Calu3 (cell line): ENCODE measurements around the gene PIAS1. TPM values are rescaled to one million over a fixed set of nuclear protein-coding genes. Genes with fewer than 3 reads are reported as not detected.

ENCODE experiments used
- BruUV-seq: library from RNA; stranded (reverse); fragments of 400-500 nt; replicated peaks from 2 replicates; lab custom pipeline; 2021; lab: Mats Ljungman, UMichigan
- CTCF ChIA-PET: fragments of 300-600 bp; sonication (Branson Sonifier 250); formaldehyde crosslinking; loops from one replicate; lab custom pipeline; 2022; ENCODE audit warnings: antibody characterized with exemption; lab: Charles Lee
- DNase-seq: peaks from one replicate; pipeline ENCODE4 v3.0.0; 2022
- H3K27ac Mint-ChIP-seq: one replicate; pipeline ENCODE4 v1.8.0; 2022; ENCODE audit warnings: mixed read lengths; ENCODE audit not compliant: unreplicated experiment
- H3K27me3 Mint-ChIP-seq: one replicate; pipeline ENCODE4 v1.8.0; 2022; ENCODE audit warnings: mixed read lengths; ENCODE audit not compliant: unreplicated experiment
- H3K36me3 Mint-ChIP-seq: one replicate; pipeline ENCODE4 v1.8.0; 2022; ENCODE audit warnings: mild to moderate bottlenecking, moderate library complexity, mixed read lengths; ENCODE audit not compliant: insufficient read depth, unreplicated experiment
- H3K4me1 Mint-ChIP-seq: one replicate; pipeline ENCODE4 v1.8.0; 2022; ENCODE audit warnings: mild to moderate bottlenecking, low read depth, mixed read lengths; ENCODE audit not compliant: unreplicated experiment
- H3K4me3 Mint-ChIP-seq: one replicate; pipeline ENCODE4 v1.8.0; 2022; ENCODE audit warnings: mild to moderate bottlenecking, low read depth, moderate library complexity, mixed read lengths; ENCODE audit not compliant: unreplicated experiment
- H3K9me3 Mint-ChIP-seq: one replicate; pipeline ENCODE4 v1.8.0; 2022; ENCODE audit warnings: low read depth, mixed read lengths; ENCODE audit not compliant: unreplicated experiment
- CTCF ChIP-seq: fragments of 200-600 bp; IDR thresholded peaks from one replicate; pipeline ENCODE4 v1.8.0; 2022; ENCODE audit warnings: antibody characterized with exemption; ENCODE audit not compliant: unreplicated experiment
- intact Hi-C: fragments of 100-400 bp; cut with micrococcal nuclease; formaldehyde crosslinking; loops from one replicate; pipeline ENCODE4 v1.10.0; 2022; ENCODE audit not compliant: unreplicated experiment
- total RNA-seq: library from RNA; stranded (reverse); gene quantifications from 2 replicates; pipeline ENCODE4 v1.2.3, GENCODE V29; 2022

The PIAS1 gene
- total RNA-seq, 1 experiment from 2014 or later, result 51.7 TPM

DNA sequence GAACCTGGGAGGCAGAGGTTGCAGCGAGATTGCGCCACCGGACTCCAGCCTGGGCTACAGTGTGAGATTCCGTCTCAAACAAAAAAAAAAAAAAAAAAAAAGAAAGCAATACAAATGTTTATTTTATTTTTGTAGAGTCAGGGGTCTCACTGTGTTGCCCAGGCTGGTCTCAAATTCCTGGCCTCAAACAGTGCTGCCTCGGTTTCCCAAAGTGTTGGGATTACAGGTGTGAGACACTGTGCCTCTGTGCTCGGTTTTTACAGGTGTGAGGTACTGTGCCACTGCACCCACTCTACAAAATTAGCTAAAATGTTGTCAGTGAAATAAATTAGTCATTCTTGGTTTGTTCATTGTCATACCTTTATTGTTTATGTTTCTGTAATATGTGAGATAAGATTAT lies 5.5 kb downstream of the PIAS1 start:
- no peak overlapping the region for H3K4me3 Mint-ChIP-seq
- CTCF ChIA-PET, result interaction anchor here (0.7 kb wide), 1 partner anchor 594 kb away, joined by 5 read pairs; no protein-coding TSS in a partner anchor
- no peaks in the 10 kb centered on the region for H3K27me3 Mint-ChIP-seq
- H3K36me3 Mint-ChIP-seq, result peaks cover 26% of the 10 kb centered on the region
- TF ChIP-seq CTCF, result no peak
- no peak for DNase-seq
- no TSS peak for BruUV-seq
- H3K4me1 Mint-ChIP-seq, result peaks cover 33% of the 10 kb centered on the region
- no peak overlapping the region for H3K27ac Mint-ChIP-seq
- no peaks in the 10 kb centered on the region for H3K9me3 Mint-ChIP-seq
- intact Hi-C loops, result loop anchor here (5.0 kb wide), 2 partner anchors 48 to 68 kb away; no protein-coding TSS in a partner anchor

DNA sequence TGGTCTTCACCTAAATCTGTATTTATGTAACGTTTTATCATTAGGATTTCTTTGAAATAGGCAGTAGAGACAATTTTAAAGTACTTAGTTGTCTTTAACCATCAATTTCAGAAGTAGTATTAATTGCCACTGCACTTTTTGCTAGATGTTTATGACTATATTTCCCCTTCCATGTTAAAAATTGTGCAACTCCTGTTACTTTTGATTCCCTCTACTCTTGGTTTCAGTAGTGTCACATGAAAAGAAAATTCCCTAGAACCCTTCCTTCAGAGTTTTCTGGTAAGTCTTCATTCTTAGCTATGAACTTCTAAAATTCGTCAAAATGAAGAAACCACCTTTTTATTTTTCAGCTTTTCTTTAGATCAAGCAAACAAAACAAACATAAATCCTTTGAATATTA lies 7.1 kb downstream of the PIAS1 start:
- Mint-ChIP-seq H3K4me1 (peaks cover 28% of the 10 kb centered on the region), H3K36me3 (peaks cover 13% of the 10 kb centered on the region), H3K27ac (no peak overlapping the region), H3K9me3 (no peaks in the 10 kb centered on the region), H3K4me3 (no peak overlapping the region), H3K27me3 (no peaks in the 10 kb centered on the region)
- CTCF ChIA-PET, result no interaction called here
- intact Hi-C loops, result loop anchor here (5.0 kb wide), 1 partner anchor 46 kb away; no protein-coding TSS in a partner anchor
- no TSS peak for BruUV-seq
- no peak for DNase-seq
- no peak for TF ChIP-seq CTCF

DNA sequence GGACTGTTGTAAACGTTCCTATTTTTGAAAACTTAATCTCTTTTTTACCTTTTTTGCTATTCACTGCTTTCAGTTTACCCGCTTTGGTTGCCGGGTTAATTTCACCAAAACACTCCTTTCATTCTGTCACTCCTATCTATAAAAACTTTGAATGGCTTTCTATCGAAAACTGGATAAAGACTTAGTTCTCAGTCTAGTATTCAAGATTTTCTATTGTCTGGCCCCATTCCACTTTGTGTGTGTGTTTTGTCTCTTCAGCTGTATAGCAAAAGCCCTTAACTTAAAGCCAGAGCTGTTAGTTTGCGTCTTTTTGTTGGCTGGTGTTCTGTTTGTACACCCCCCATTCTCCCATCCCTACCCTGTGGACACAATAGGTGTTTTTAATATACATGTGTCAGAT lies 7.5 kb downstream of the PIAS1 start:
- Mint-ChIP-seq H3K4me3 (no peak overlapping the region), H3K9me3 (no peaks in the 10 kb centered on the region), H3K36me3 (peaks cover 13% of the 10 kb centered on the region), H3K27ac (no peak overlapping the region), H3K4me1 (peaks cover 23% of the 10 kb centered on the region), H3K27me3 (no peaks in the 10 kb centered on the region)
- CTCF ChIA-PET, result no interaction called here
- DNase-seq, result no peak
- intact Hi-C loops, result loop anchor here (5.0 kb wide), 1 partner anchor 46 kb away; no protein-coding TSS in a partner anchor
- no peak for TF ChIP-seq CTCF
- no TSS peak for BruUV-seq

- no peak for DNase-seq
- Mint-ChIP-seq H3K4me3 (no peak overlapping the region), H3K4me1 (peaks cover 17% of the 10 kb centered on the region), H3K27me3 (no peaks in the 10 kb centered on the region), H3K9me3 (no peaks in the 10 kb centered on the region), H3K27ac (no peak overlapping the region), H3K36me3 (peaks cover 13% of the 10 kb centered on the region)
- no TSS peak for BruUV-seq
- intact Hi-C loops, result loop anchor here (5.0 kb wide), 1 partner anchor 45 kb away; no protein-coding TSS in a partner anchor
- TF ChIP-seq CTCF, result no peak
- CTCF ChIA-PET, result no interaction called here
These were observed 8.1 kb downstream of the PIAS1 start for GRCh38 chr15:68062214-68062613.
